NAMALWA (cell line): ENCODE results near the gene GARIN5A.
"Not testable (repeated sequence)": the region's sequence is repeated elsewhere in the genome, so short reads cannot be mapped to it uniquely, and the experiment has no call there.

Experiments
- DNase-seq: peaks from one replicate; pipeline ENCODE4 v3.0.0-alpha.2; 2015; ENCODE audit warnings: low spot score

Gene GARIN5A

GRCh38 chr19:50465000-50465399, 11.6 kb downstream of the GARIN5A start:
- DNase-seq, result no peak

- DNase-seq, result no peak
Measured at GRCh38 chr19:50464348-50464747, 12.3 kb downstream of the GARIN5A start.

- DNase-seq, result no peak
Measured at GRCh38 chr19:50462970-50463369, 13.7 kb downstream of the GARIN5A start.

- DNase-seq, result peak; percentile 90
Measured at GRCh38 chr19:50461066-50461875, 15.4 kb downstream of the GARIN5A start.

GRCh38 chr19:50460161-50460765, 16.4 kb downstream of the GARIN5A start:
- peak; percentile 95 for DNase-seq

- DNase-seq, result no peak
Measured at GRCh38 chr19:50459638-50460037, 17.0 kb downstream of the GARIN5A start.

GRCh38 chr19:50459067-50459456, 17.6 kb downstream of the GARIN5A start:
- no peak for DNase-seq

- DNase-seq, result no peak
Measured at GRCh38 chr19:50458396-50459066, 18.1 kb downstream of the GARIN5A start.

GRCh38 chr19:50457300-50457699, 19.3 kb downstream of the GARIN5A start:
- no peak for DNase-seq

GRCh38 chr19:50455992-50456391, 20.7 kb downstream of the GARIN5A start:
- no peak for DNase-seq

- DNase-seq, result no peak
Measured at GRCh38 chr19:50453243-50453642, 23.4 kb downstream of the GARIN5A start.

- no peak for DNase-seq
Measured at GRCh38 chr19:50451223-50451534, 25.5 kb downstream of the GARIN5A start.

GRCh38 chr19:50450369-50451222, 26.1 kb downstream of the GARIN5A start:
- DNase-seq, result no peak

GRCh38 chr19:50449236-50449899, 27.3 kb downstream of the GARIN5A start:
- DNase-seq, result no peak

GRCh38 chr19:50447750-50448149, 28.9 kb downstream of the GARIN5A start:
- no peak for DNase-seq

GRCh38 chr19:50447053-50447452, 29.6 kb downstream of the GARIN5A start:
- DNase-seq, result no peak

GRCh38 chr19:50444059-50444458, 32.6 kb downstream of the GARIN5A start:
- DNase-seq, result no peak

- DNase-seq, result not testable (repeated sequence)
Measured at GRCh38 chr19:50439130-50439529, 37.5 kb downstream of the GARIN5A start.

- DNase-seq, result no peak
Measured at GRCh38 chr19:50437862-50438449, 38.7 kb downstream of the GARIN5A start.

GRCh38 chr19:50435627-50436026, 41.0 kb downstream of the GARIN5A start:
- no peak for DNase-seq

GRCh38 chr19:50435221-50435620, 41.4 kb downstream of the GARIN5A start:
- DNase-seq, result no peak
